Caco-2 (cell line): ENCODE measurements around the gene CDK2. TPM values are rescaled to one million over a fixed set of nuclear protein-coding genes. Genes with fewer than 3 reads are reported as not detected.

Experiments used
- BruUV-seq: library from RNA; stranded (reverse); fragments of 400-500 nt; replicated peaks from 2 replicates; lab custom pipeline; 2021; lab: Mats Ljungman, UMichigan
- CTCF ChIA-PET: fragments of 300-600 bp; sonication (Branson Sonifier 250); formaldehyde crosslinking; loops from one replicate; lab custom pipeline; 2022; ENCODE audit warnings: antibody characterized with exemption; lab: Charles Lee
- POLR2A ChIA-PET: fragments of 300-600 bp; sonication (Branson Sonifier 250); formaldehyde crosslinking; loops from one replicate; lab custom pipeline; 2022; ENCODE audit warnings: antibody characterized with exemption; lab: Charles Lee
- DNase-seq, 2 experiments: peaks; one replicate each; pipeline versions ENCODE4 v3.0.0 to v3.0.0-alpha.2; 2020 to 2022
- H3K27me3 ChIP-seq: replicated peaks from 2 replicates; pipeline ENCODE4 v1.6.0; 2011; ENCODE audit warnings: low read length; ENCODE audit not compliant: control insufficient read depth, insufficient read depth
- H3K36me3 ChIP-seq: 2 replicates; pipeline ENCODE4 v1.5.1; 2011; ENCODE audit warnings: low read length; ENCODE audit not compliant: control insufficient read depth, insufficient read depth
- H3K4me1 ChIP-seq: fragments of 250-450 bp; sonication (Bioruptor Pico); 2 replicates; pipeline ENCODE4 v1.5.1; 2020; ENCODE audit warnings: mild to moderate bottlenecking
- H3K4me3 ChIP-seq: 2 replicates; pipeline ENCODE4 v1.5.1; 2011; ENCODE audit warnings: low read depth, mild to moderate bottlenecking, control low read depth, low read length
- H3K9me3 ChIP-seq: fragments of 250-450 bp; sonication (Bioruptor Pico); 2 replicates; pipeline ENCODE4 v1.5.1; 2020; ENCODE audit warnings: mild to moderate bottlenecking, moderate library complexity
- H3K27ac Mint-ChIP-seq: one replicate; pipeline ENCODE4 v1.8.0; 2022; ENCODE audit warnings: mixed read lengths; ENCODE audit not compliant: unreplicated experiment
- H3K27me3 Mint-ChIP-seq: one replicate; pipeline ENCODE4 v1.8.0; 2022; ENCODE audit warnings: mixed read lengths; ENCODE audit not compliant: insufficient read depth, unreplicated experiment
- H3K36me3 Mint-ChIP-seq: one replicate; pipeline ENCODE4 v1.8.0; 2022; ENCODE audit warnings: mild to moderate bottlenecking, mixed read lengths; ENCODE audit not compliant: insufficient read depth, unreplicated experiment
- H3K4me1 Mint-ChIP-seq: one replicate; pipeline ENCODE4 v1.8.0; 2022; ENCODE audit warnings: low read depth, mixed read lengths; ENCODE audit not compliant: unreplicated experiment
- H3K4me3 Mint-ChIP-seq: one replicate; pipeline ENCODE4 v1.8.0; 2022; ENCODE audit warnings: mild to moderate bottlenecking, moderate library complexity, mixed read lengths; ENCODE audit not compliant: unreplicated experiment
- H3K9me3 Mint-ChIP-seq: one replicate; pipeline ENCODE4 v1.8.0; 2022; ENCODE audit warnings: mixed read lengths; ENCODE audit not compliant: unreplicated experiment
- CTCF ChIP-seq, 2 experiments: fragments of 200-600 bp in 1 of 2; IDR thresholded peaks; 1 replicate in 1 of 2; 2 replicates in 1 of 2; pipeline versions ENCODE4 v1.5.1 to v1.8.0; 2011 to 2022; ENCODE audit warnings: antibody characterized with exemption in 1 of 2, control low read depth in 1 of 2, inconsistent platforms in 1 of 2, low read depth in 1 of 2, low read length in 1 of 2, mild to moderate bottlenecking in 1 of 2, moderate library complexity in 1 of 2; ENCODE audit not compliant: insufficient read depth in 1 of 2, severe bottlenecking in 1 of 2, unreplicated experiment in 1 of 2
- intact Hi-C: fragments of 100-400 bp; cut with micrococcal nuclease; formaldehyde crosslinking; loops from one replicate; pipeline ENCODE4 v1.10.0; 2022; ENCODE audit not compliant: unreplicated experiment
- total RNA-seq: library from RNA; stranded (reverse); gene quantifications from 2 replicates; pipeline ENCODE4 v1.2.3, GENCODE V29; 2022

CDK2 gene
- total RNA-seq, 1 experiment from 2014 or later = 110 TPM

- peaks cover 1% of the 10 kb centered on the region for H3K36me3 ChIP-seq
- H3K4me1 ChIP-seq = peaks cover 42% of the 10 kb centered on the region
- Mint-ChIP-seq H3K4me3 (no peak overlapping the region), H3K36me3 (peaks cover 53% of the 10 kb centered on the region), H3K4me1 (peaks cover 25% of the 10 kb centered on the region), H3K9me3 (no peaks in the 10 kb centered on the region), H3K27ac (no peak overlapping the region), H3K27me3 (no peaks in the 10 kb centered on the region)
- POLR2A ChIA-PET = no interaction called here
- no peaks in the 10 kb centered on the region for H3K9me3 ChIP-seq
- TF ChIP-seq CTCF (IDR thresholded peaks at IDR 0.05; ENCODE audit: insufficient read depth in 1 of 2, low read depth in 1 of 2, low read length in 1 of 2, severe bottlenecking in 1 of 2, unreplicated experiment in 1 of 2) = no peak
- DNase-seq = no peak
- intact Hi-C loops = loop anchor here (2.0 to 5.0 kb wide), 3 partner anchors 42 to 665 kb away; partner anchors contain the start of genes DGKA and DNAJC14
- no peaks in the 10 kb centered on the region for H3K27me3 ChIP-seq
- peak overlapping the region; percentile 59 for H3K4me3 ChIP-seq
- no TSS peak for BruUV-seq
- CTCF ChIA-PET = no interaction called here
These were observed 5.8 kb downstream of the CDK2 start for GRCh38 chr12:55972456-55972855.

GRCh38 chr12:55972911-55973598, 6.4 kb downstream of the CDK2 start:
- intact Hi-C loops = loop anchor here (1.0 to 5.0 kb wide), 6 partner anchors 17 to 664 kb away; partner anchors contain the start of genes DGKA, DNAJC14 and PA2G4
- Mint-ChIP-seq H3K4me1 (peaks cover 19% of the 10 kb centered on the region), H3K4me3 (no peak overlapping the region), H3K27me3 (no peaks in the 10 kb centered on the region), H3K36me3 (peaks cover 52% of the 10 kb centered on the region), H3K27ac (no peak overlapping the region), H3K9me3 (no peaks in the 10 kb centered on the region)
- CTCF ChIA-PET = interaction anchor here (0.9 to 2.1 kb wide), 16 partner anchors 9 to 292 kb away, joined by 3 to 37 read pairs (median 6); partner anchors contain the start of genes DGKA, ESYT1, ORMDL2 and PA2G4
- Histone ChIP-seq H3K9me3 (no peaks in the 10 kb centered on the region), H3K4me3 (peak overlapping the region; percentile 59), H3K27me3 (no peaks in the 10 kb centered on the region), H3K36me3 (peaks cover 2% of the 10 kb centered on the region), H3K4me1 (peaks cover 38% of the 10 kb centered on the region)
- BruUV-seq = TSS peak; percentile 88
- POLR2A ChIA-PET = interaction anchor here (0.6 to 3.0 kb wide), 22 partner anchors 9 to 294 kb away, joined by 3 to 23 read pairs (median 6); partner anchors contain the start of genes DNAJC14, ORMDL2, PA2G4 and PYM1
- no peak for DNase-seq
- no peak for TF ChIP-seq CTCF (IDR thresholded peaks at IDR 0.05; ENCODE audit: insufficient read depth in 1 of 2, low read depth in 1 of 2, low read length in 1 of 2, severe bottlenecking in 1 of 2, unreplicated experiment in 1 of 2)

- Mint-ChIP-seq H3K4me3 (no peak within 1 kb of the TSS), H3K4me1 (peaks cover 16% of the 10 kb centered on the region), H3K9me3 (no peaks in the 10 kb centered on the region), H3K27me3 (no peaks in the 10 kb centered on the region), H3K27ac (no peak within 1 kb of the TSS), H3K36me3 (peaks cover 52% of the 10 kb centered on the region)
- Histone ChIP-seq H3K9me3 (no peaks in the 10 kb centered on the region), H3K27me3 (no peaks in the 10 kb centered on the region), H3K36me3 (peaks cover 2% of the 10 kb centered on the region), H3K4me3 (peak within 1 kb of the TSS; percentile 92), H3K4me1 (peaks cover 31% of the 10 kb centered on the region)
- ChIA-PET POLR2A (interaction anchor here (0.5 to 3.0 kb wide), 26 partner anchors 8 to 294 kb away, joined by 3 to 23 read pairs (median 5); partner anchors contain the start of genes DNAJC14, ORMDL2, PA2G4 and PMEL), CTCF (interaction anchor here (0.6 to 2.1 kb wide), 19 partner anchors 8 to 518 kb away, joined by 3 to 37 read pairs (median 5); partner anchors contain the start of genes DGKA, DNAJC14, ESYT1 and ORMDL2)
- DNase-seq = peak; percentile 98 to 100
- intact Hi-C loops = loop anchor here (1.0 to 5.0 kb wide), 6 partner anchors 17 to 664 kb away; partner anchors contain the start of genes DGKA, DNAJC14 and PA2G4
- BruUV-seq = no TSS peak
- peak in 1 of 2 experiments; percentile 21 for TF ChIP-seq CTCF (IDR thresholded peaks at IDR 0.05; ENCODE audit: insufficient read depth in 1 of 2, low read depth in 1 of 2, low read length in 1 of 2, severe bottlenecking in 1 of 2, unreplicated experiment in 1 of 2)
These were observed 7.1 kb downstream of the CDK2 start, which contains the start of gene RAB5B for GRCh38 chr12:55973599-55974307. Gene RAB5B, plus strand, starts transcription at chr12:55974078. Its CDS starts 12,883 bp downstream, at chr12:55986961.
